Measurements from ENCODE around the gene SLC12A9. TPM values are rescaled to one million over a fixed set of nuclear protein-coding genes. Genes with fewer than 3 reads are reported as not detected.

SLC12A9 gene
- total RNA-seq, 4 donors from 2014 or later: 22.5 to 33.8 (median 26.4) TPM

GRCh38 chr7:100890653-100891567, 38.4 kb downstream of the SLC12A9 start:
- H3K27ac ChIP-seq: peak overlapping the region; percentile 89
- peaks cover 27% of the 10 kb centered on the region for H3K36me3 ChIP-seq
- peaks cover 59% of the 10 kb centered on the region for H3K4me1 ChIP-seq
- TF ChIP-seq POLR2A (IDR thresholded peaks at IDR 0.05) (no peak), POLR2AphosphoS5 (IDR thresholded peaks at IDR 0.05) (no peak), EP300 (IDR thresholded peaks at IDR 0.05) (no peak), CTCF (IDR thresholded peaks at IDR 0.05) (no peak)
- 23% methylated on average over 36 of the region's 43 CpGs for WGBS
- peak overlapping the region; percentile 67 for H3K4me3 ChIP-seq
- H3K27me3 ChIP-seq: peaks cover 15% of the 10 kb centered on the region
- peak in 1 of 2 donors; percentile 72 for DNase-seq (ENCODE audit: low spot score in 2 of 2)
- no peaks in the 10 kb centered on the region for H3K9me3 ChIP-seq

GRCh38 chr7:100891568-100892247, 39.2 kb downstream of the SLC12A9 start:
- DNase-seq (ENCODE audit: low spot score in 2 of 2): no peak
- Histone ChIP-seq H3K36me3 (peaks cover 19% of the 10 kb centered on the region), H3K4me1 (peaks cover 67% of the 10 kb centered on the region), H3K9me3 (no peaks in the 10 kb centered on the region), H3K27ac (no peak overlapping the region), H3K27me3 (peaks cover 23% of the 10 kb centered on the region), H3K4me3 (no peak overlapping the region)
- 68% methylated on average over 8 of the region's 8 CpGs for WGBS
- TF ChIP-seq POLR2A (IDR thresholded peaks at IDR 0.05) (no peak), EP300 (IDR thresholded peaks at IDR 0.05) (no peak), CTCF (IDR thresholded peaks at IDR 0.05) (no peak), POLR2AphosphoS5 (IDR thresholded peaks at IDR 0.05) (no peak)

- Histone ChIP-seq H3K4me3 (no peak overlapping the region), H3K36me3 (peaks cover 10% of the 10 kb centered on the region), H3K4me1 (peaks cover 70% of the 10 kb centered on the region), H3K9me3 (no peaks in the 10 kb centered on the region), H3K27me3 (peaks cover 32% of the 10 kb centered on the region), H3K27ac (no peak overlapping the region)
- no peak for TF ChIP-seq CTCF (IDR thresholded peaks at IDR 0.05)
- TF ChIP-seq POLR2AphosphoS5 (IDR thresholded peaks at IDR 0.05): no peak
- TF ChIP-seq POLR2A (IDR thresholded peaks at IDR 0.05): no peak
- TF ChIP-seq EP300 (IDR thresholded peaks at IDR 0.05): no peak
- WGBS: 88% methylated on average over 22 of the region's 44 CpGs
- DNase-seq (ENCODE audit: low spot score in 2 of 2): no peak
Observed at GRCh38 chr7:100892364-100893317, 40.1 kb downstream of the SLC12A9 start.

GRCh38 chr7:100893318-100893895, 40.9 kb downstream of the SLC12A9 start:
- no peaks in the 10 kb centered on the region for H3K9me3 ChIP-seq
- peaks cover 2% of the 10 kb centered on the region for H3K36me3 ChIP-seq
- TF ChIP-seq POLR2A (IDR thresholded peaks at IDR 0.05) (no peak), CTCF (IDR thresholded peaks at IDR 0.05) (no peak), EP300 (IDR thresholded peaks at IDR 0.05) (no peak), POLR2AphosphoS5 (IDR thresholded peaks at IDR 0.05) (no peak)
- H3K27ac ChIP-seq: no peak overlapping the region
- H3K4me3 ChIP-seq: no peak overlapping the region
- H3K4me1 ChIP-seq: peaks cover 62% of the 10 kb centered on the region
- peaks cover 35% of the 10 kb centered on the region for H3K27me3 ChIP-seq
- WGBS: 88% methylated on average over 9 of the region's 32 CpGs
- DNase-seq (ENCODE audit: low spot score in 2 of 2): no peak
